Subcutaneous abdominal adipose tissue (tissue), 5 donors: ENCODE measurements around the gene CTXN3.

Source experiments
- H3K27ac ChIP-seq: one replicate; pipeline ENCODE4 v1.7.0; 2013; ENCODE audit warnings: low read depth, mild to moderate bottlenecking, inconsistent platforms, low read length, moderate library complexity
- H3K27me3 ChIP-seq, 5 donors: one replicate each; pipeline ENCODE4 v1.7.0; 2013; ENCODE audit warnings: low read length in 5 of 5, inconsistent platforms in 1 of 5; ENCODE audit not compliant: control insufficient read depth in 5 of 5, insufficient read depth in 4 of 5
- H3K36me3 ChIP-seq, 5 donors: one replicate each; pipeline ENCODE4 v1.7.0; 2013; ENCODE audit warnings: low read length in 5 of 5; ENCODE audit not compliant: control insufficient read depth in 5 of 5, insufficient read depth in 5 of 5
- H3K4me1 ChIP-seq, 5 donors: one replicate each; pipeline ENCODE4 v1.7.0; 2013; ENCODE audit warnings: low read length in 5 of 5, mild to moderate bottlenecking in 3 of 5, moderate library complexity in 1 of 5; ENCODE audit not compliant: control insufficient read depth in 5 of 5, insufficient read depth in 5 of 5
- H3K4me3 ChIP-seq, 5 donors: one replicate each; pipeline ENCODE4 v1.7.0; 2013; ENCODE audit warnings: low read length in 5 of 5, low read depth in 1 of 5
- H3K9ac ChIP-seq, 5 donors: one replicate each; pipeline ENCODE4 v1.7.0; 2013; ENCODE audit warnings: low read length in 5 of 5, mild to moderate bottlenecking in 4 of 5, moderate library complexity in 3 of 5
- H3K9me3 ChIP-seq, 5 donors: one replicate each; pipeline ENCODE4 v1.7.0; 2013; ENCODE audit warnings: low read length in 5 of 5; ENCODE audit not compliant: control insufficient read depth in 5 of 5
- donor health status: healthy.
- donor health status: healthy.
- donor health status: healthy.
- donor health status: healthy.
- donor health status: healthy.

CTXN3 gene

GRCh38 chr5:127612441-127613141 is 36.3 kb upstream of the CTXN3 start:
- no peaks in the 10 kb centered on the region for H3K27me3 ChIP-seq
- no peaks in the 10 kb centered on the region for H3K4me1 ChIP-seq
- no peaks in the 10 kb centered on the region for H3K9me3 ChIP-seq
- H3K27ac ChIP-seq, result no peak overlapping the region
- H3K36me3 ChIP-seq, result no peaks in the 10 kb centered on the region
- H3K4me3 ChIP-seq, result no peak overlapping the region
- no peak overlapping the region for H3K9ac ChIP-seq

GRCh38 chr5:127615916-127616315 is 33.0 kb upstream of the CTXN3 start:
- Histone ChIP-seq H3K27me3 (no peaks in the 10 kb centered on the region), H3K4me3 (no peak overlapping the region), H3K27ac (no peak overlapping the region), H3K9ac (no peak overlapping the region), H3K9me3 (peaks cover 0 to 4% (median 0%) of the 10 kb centered on the region in 5 donors), H3K36me3 (no peaks in the 10 kb centered on the region), H3K4me1 (no peaks in the 10 kb centered on the region)

- Histone ChIP-seq H3K9ac (no peak overlapping the region), H3K9me3 (peaks cover 0 to 4% (median 0%) of the 10 kb centered on the region in 5 donors), H3K4me3 (no peak overlapping the region), H3K27me3 (no peaks in the 10 kb centered on the region), H3K27ac (no peak overlapping the region), H3K4me1 (no peaks in the 10 kb centered on the region), H3K36me3 (no peaks in the 10 kb centered on the region)
These were observed 28.9 kb upstream of the CTXN3 start for GRCh38 chr5:127619908-127620479.

DNA sequence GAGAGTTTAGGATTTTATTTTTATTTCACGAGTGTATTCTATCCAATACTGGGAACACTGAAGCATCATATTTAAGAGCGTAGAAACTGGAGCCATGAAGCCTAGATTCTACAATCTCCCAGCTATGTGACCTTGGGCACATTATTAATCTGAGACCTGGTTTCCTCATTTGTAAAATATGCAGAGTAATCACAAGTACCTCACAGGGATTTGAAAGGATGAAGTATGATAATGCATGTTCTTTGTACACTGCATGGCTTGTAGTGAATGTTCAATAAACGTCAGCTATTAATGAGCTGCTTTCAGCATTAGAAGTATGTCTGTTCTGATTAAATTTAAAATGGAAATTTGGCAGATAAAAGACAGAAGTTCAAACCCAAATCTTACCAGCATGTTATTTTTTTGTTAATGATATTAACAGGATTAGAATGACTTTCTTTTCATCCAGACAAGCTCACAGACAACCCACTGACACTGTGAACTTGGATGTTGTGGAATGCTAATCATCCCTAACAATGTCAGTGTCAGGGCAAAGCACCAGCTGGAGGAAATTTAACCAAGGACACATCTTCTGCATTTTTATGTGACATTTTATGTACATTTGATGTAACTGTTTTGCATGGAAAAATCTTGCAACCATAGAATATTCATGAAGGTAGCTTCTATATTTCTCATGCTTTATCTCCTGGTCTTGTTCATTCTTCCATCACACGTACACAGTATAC is 27.1 kb upstream of the CTXN3 start:
- H3K4me1 ChIP-seq, result no peaks in the 10 kb centered on the region
- H3K36me3 ChIP-seq, result no peaks in the 10 kb centered on the region
- H3K9ac ChIP-seq, result no peak overlapping the region
- no peak overlapping the region for H3K4me3 ChIP-seq
- H3K9me3 ChIP-seq, result peaks cover 0 to 4% (median 0%) of the 10 kb centered on the region in 5 donors
- H3K27me3 ChIP-seq, result no peaks in the 10 kb centered on the region
- no peak overlapping the region for H3K27ac ChIP-seq

DNA sequence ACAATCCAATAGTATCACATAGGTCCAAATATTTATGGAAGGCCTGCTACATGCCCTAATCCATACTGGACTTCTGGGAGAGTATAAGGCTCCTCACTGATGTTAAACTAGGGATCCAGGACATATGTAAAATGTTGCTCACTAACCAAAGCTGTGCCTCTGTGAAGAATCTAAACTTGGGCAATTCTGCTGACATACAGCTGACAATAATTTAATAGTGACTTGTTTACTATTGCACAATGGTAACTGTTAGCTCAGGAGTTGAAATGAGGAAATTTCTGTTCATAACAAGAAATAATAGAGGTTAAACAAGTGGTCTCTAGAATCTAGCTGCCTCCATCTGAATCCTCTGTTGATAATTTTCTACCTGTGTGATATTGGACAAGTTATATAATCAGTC is 14.9 kb upstream of the CTXN3 start:
- Histone ChIP-seq H3K4me3 (no peak overlapping the region), H3K9me3 (no peaks in the 10 kb centered on the region), H3K27me3 (no peaks in the 10 kb centered on the region), H3K9ac (no peak overlapping the region), H3K27ac (no peak overlapping the region), H3K36me3 (no peaks in the 10 kb centered on the region), H3K4me1 (no peaks in the 10 kb centered on the region)

DNA sequence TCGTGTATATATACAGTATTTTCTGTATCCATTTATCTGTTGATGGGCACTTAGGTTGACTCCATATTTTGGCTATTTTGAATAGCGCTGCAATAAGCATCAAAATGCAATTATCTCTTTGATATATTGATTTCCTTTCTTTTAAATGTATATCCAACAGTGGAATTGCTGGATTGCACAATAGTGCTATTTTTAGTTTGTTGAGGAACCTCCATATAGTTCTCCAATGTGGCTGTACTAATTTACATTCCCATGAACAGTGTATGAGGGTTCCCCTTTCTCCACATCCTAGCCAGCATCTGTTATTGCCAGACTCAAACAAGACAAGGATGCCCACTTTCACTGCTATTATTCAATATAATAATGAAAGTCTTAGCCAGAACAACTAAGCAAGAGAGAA is 9.1 kb upstream of the CTXN3 start:
- Histone ChIP-seq H3K9ac (no peak overlapping the region), H3K27me3 (no peaks in the 10 kb centered on the region), H3K4me1 (no peaks in the 10 kb centered on the region), H3K4me3 (no peak overlapping the region), H3K36me3 (no peaks in the 10 kb centered on the region), H3K27ac (no peak overlapping the region), H3K9me3 (no peaks in the 10 kb centered on the region)

- H3K27ac ChIP-seq, result no peak overlapping the region
- H3K9ac ChIP-seq, result no peak overlapping the region
- no peaks in the 10 kb centered on the region for H3K36me3 ChIP-seq
- H3K27me3 ChIP-seq, result no peaks in the 10 kb centered on the region
- no peaks in the 10 kb centered on the region for H3K9me3 ChIP-seq
- no peaks in the 10 kb centered on the region for H3K4me1 ChIP-seq
- no peak overlapping the region for H3K4me3 ChIP-seq
These were observed 5.9 kb upstream of the CTXN3 start for GRCh38 chr5:127642949-127643348.

DNA sequence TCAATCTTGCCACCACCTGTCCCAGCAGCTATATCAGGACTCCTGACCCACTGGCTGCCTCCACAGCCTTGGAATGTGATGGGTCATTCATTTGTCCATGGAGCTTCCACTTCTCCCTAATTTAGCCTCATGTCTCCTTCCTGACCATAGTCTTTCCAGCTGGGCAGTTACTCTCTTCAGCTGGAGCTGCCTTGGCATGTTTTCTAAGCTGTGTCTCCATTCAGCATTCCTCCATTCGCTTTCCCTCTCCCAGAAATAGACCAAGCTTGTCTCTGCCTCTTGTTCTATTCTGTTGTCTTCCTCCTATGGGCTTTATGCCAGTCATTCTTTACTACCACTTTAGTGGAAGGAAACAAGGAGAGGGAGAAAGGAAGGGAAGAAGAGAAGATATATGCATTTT is 5.3 kb upstream of the CTXN3 start:
- H3K9me3 ChIP-seq, result no peaks in the 10 kb centered on the region
- H3K4me1 ChIP-seq, result no peaks in the 10 kb centered on the region
- no peaks in the 10 kb centered on the region for H3K36me3 ChIP-seq
- H3K27ac ChIP-seq, result no peak overlapping the region
- no peak overlapping the region for H3K4me3 ChIP-seq
- no peak overlapping the region for H3K9ac ChIP-seq
- no peaks in the 10 kb centered on the region for H3K27me3 ChIP-seq

GRCh38 chr5:127645300-127645726 is 3.6 kb upstream of the CTXN3 start:
- Histone ChIP-seq H3K36me3 (no peaks in the 10 kb centered on the region), H3K4me3 (no peak overlapping the region), H3K4me1 (no peaks in the 10 kb centered on the region), H3K9ac (no peak overlapping the region), H3K9me3 (no peaks in the 10 kb centered on the region), H3K27ac (no peak overlapping the region), H3K27me3 (no peaks in the 10 kb centered on the region)

GRCh38 chr5:127647361-127647958 is 1.4 kb upstream of the CTXN3 start:
- H3K36me3 ChIP-seq, result no peaks in the 10 kb centered on the region
- no peaks in the 10 kb centered on the region for H3K27me3 ChIP-seq
- no peaks in the 10 kb centered on the region for H3K9me3 ChIP-seq
- H3K4me1 ChIP-seq, result no peaks in the 10 kb centered on the region
- no peak overlapping the region for H3K4me3 ChIP-seq
- no peak overlapping the region for H3K27ac ChIP-seq
- no peak overlapping the region for H3K9ac ChIP-seq
